HG02885 (cell line): ENCODE measurements around the gene CSNK1E.
A peak's percentile ranks its signal among the peaks of the same experiment; 100 is the strongest.
"Not testable (repeated sequence)": the region's sequence is repeated elsewhere in the genome, so short reads cannot be mapped to it uniquely, and the experiment has no call there.

ENCODE experiments used
- ATAC-seq: cut with Tn5 transposase; IDR thresholded peaks from one replicate; pipeline ENCODE4 v1.9.1; 2021; ENCODE audit warnings: mild to moderate bottlenecking; ENCODE audit not compliant: unreplicated experiment, poor library complexity

The CSNK1E gene

GRCh38 chr22:38317122-38317994, at the start of gene CSNK1E:
Gene CSNK1E, minus strand, starts transcription at chr22:38317433. Its CDS starts 3,276 bp downstream, at chr22:38314157.
- ATAC-seq: peak; percentile 44

GRCh38 chr22:38365829-38366228, 48.6 kb upstream of the CSNK1E start:
- ATAC-seq: not testable (repeated sequence)

- ATAC-seq: not testable (repeated sequence)
Measured at GRCh38 chr22:38365174-38365573, 47.9 kb upstream of the CSNK1E start.

- ATAC-seq: not testable (repeated sequence)
Measured at GRCh38 chr22:38360560-38360959, 43.3 kb upstream of the CSNK1E start.

- not testable (repeated sequence) for ATAC-seq
Measured at GRCh38 chr22:38359817-38360216, 42.6 kb upstream of the CSNK1E start.

GRCh38 chr22:38357971-38358370, 40.7 kb upstream of the CSNK1E start:
- ATAC-seq: not testable (repeated sequence)

- ATAC-seq: no peak
Measured at GRCh38 chr22:38355275-38355674, 38.0 kb upstream of the CSNK1E start.

- no peak for ATAC-seq
Measured at GRCh38 chr22:38353701-38354100, 36.5 kb upstream of the CSNK1E start.

GRCh38 chr22:38353142-38353629, 36.0 kb upstream of the CSNK1E start:
- no peak for ATAC-seq

- no peak for ATAC-seq
Measured at GRCh38 chr22:38352436-38352835, 35.2 kb upstream of the CSNK1E start.

GRCh38 chr22:38350444-38351359, 33.5 kb upstream of the CSNK1E start:
- ATAC-seq: no peak

GRCh38 chr22:38348751-38349496, 31.7 kb upstream of the CSNK1E start:
- no peak for ATAC-seq

- no peak for ATAC-seq
Measured at GRCh38 chr22:38347944-38348750, 30.9 kb upstream of the CSNK1E start.

- ATAC-seq: no peak
Measured at GRCh38 chr22:38347181-38347943, 30.1 kb upstream of the CSNK1E start.

- ATAC-seq: no peak
Measured at GRCh38 chr22:38346506-38346905, 29.3 kb upstream of the CSNK1E start.

- no peak for ATAC-seq
Measured at GRCh38 chr22:38345782-38346181, 28.5 kb upstream of the CSNK1E start.

GRCh38 chr22:38339893-38340292, 22.7 kb upstream of the CSNK1E start:
- ATAC-seq: not testable (repeated sequence)

- ATAC-seq: no peak
Measured at GRCh38 chr22:38338772-38339379, 21.6 kb upstream of the CSNK1E start.
